Activated naive CD4-positive, alpha-beta T cell treated with anti-CD3 and anti-CD28 coated beads for 36 hours (primary cell): Measurements from ENCODE around the gene BLACAT1. TPM values are rescaled to one million over a fixed set of nuclear protein-coding genes. Genes with fewer than 3 reads are reported as not detected.
"Not testable (repeated sequence)": the region's sequence is repeated elsewhere in the genome, so short reads cannot be mapped to it uniquely, and the experiment has no call there.

ENCODE experiments used
- CTCF ChIA-PET: fragments of 350-600 bp; sonication (Branson Sonifier 250); formaldehyde crosslinking; loops from one replicate; lab custom pipeline; 2021; ENCODE audit warnings: antibody characterized with exemption; lab: Charles Lee
- DNase-seq: peaks from one replicate; pipeline ENCODE4 v3.0.0-alpha.2; 2020
- H3K27ac Mint-ChIP-seq: one replicate; pipeline ENCODE4 v1.8.0; 2021; ENCODE audit warnings: mild to moderate bottlenecking, mixed read lengths
- H3K27me3 Mint-ChIP-seq: one replicate; pipeline ENCODE4 v1.8.0; 2021; ENCODE audit warnings: low read depth, mixed read lengths
- H3K36me3 Mint-ChIP-seq: one replicate; pipeline ENCODE4 v1.8.0; 2021; ENCODE audit warnings: low read depth, mixed read lengths
- H3K4me1 Mint-ChIP-seq: one replicate; pipeline ENCODE4 v1.8.0; 2021; ENCODE audit warnings: low read depth, mixed read lengths
- H3K4me3 Mint-ChIP-seq: one replicate; pipeline ENCODE4 v1.8.0; 2021; ENCODE audit warnings: mild to moderate bottlenecking, moderate library complexity, mixed read lengths
- H3K9me3 Mint-ChIP-seq: one replicate; pipeline ENCODE4 v1.8.0; 2021; ENCODE audit warnings: mixed read lengths
- intact Hi-C: fragments of 100-400 bp; cut with micrococcal nuclease; formaldehyde crosslinking; loops from one replicate; pipeline ENCODE4 v1.15.1; 2023
- total RNA-seq, 2 experiments: library from RNA; stranded (reverse); gene quantifications; one replicate each; pipeline ENCODE4 v1.2.3, GENCODE V29; 2021

BLACAT1 gene
- total RNA-seq, 2 experiments from 2014 or later = 0.14 to 0.30 TPM

GRCh38 chr1:205481629-205482151, 25.8 kb upstream of the BLACAT1 start:
- Mint-ChIP-seq H3K36me3 (no peaks in the 10 kb centered on the region), H3K27me3 (peaks cover 48% of the 10 kb centered on the region), H3K4me3 (no peak overlapping the region), H3K4me1 (peaks cover 24% of the 10 kb centered on the region), H3K27ac (no peak overlapping the region), H3K9me3 (no peaks in the 10 kb centered on the region)
- no peak for DNase-seq
- CTCF ChIA-PET = interaction anchor here (0.9 to 9.0 kb wide), 9 partner anchors 40 to 209 kb away, joined by 3 to 130 read pairs (median 3); no protein-coding TSS in a partner anchor
- intact Hi-C loops = loop anchor here (2.0 to 5.0 kb wide), 2 partner anchors 41 to 209 kb away; no protein-coding TSS in a partner anchor

DNA sequence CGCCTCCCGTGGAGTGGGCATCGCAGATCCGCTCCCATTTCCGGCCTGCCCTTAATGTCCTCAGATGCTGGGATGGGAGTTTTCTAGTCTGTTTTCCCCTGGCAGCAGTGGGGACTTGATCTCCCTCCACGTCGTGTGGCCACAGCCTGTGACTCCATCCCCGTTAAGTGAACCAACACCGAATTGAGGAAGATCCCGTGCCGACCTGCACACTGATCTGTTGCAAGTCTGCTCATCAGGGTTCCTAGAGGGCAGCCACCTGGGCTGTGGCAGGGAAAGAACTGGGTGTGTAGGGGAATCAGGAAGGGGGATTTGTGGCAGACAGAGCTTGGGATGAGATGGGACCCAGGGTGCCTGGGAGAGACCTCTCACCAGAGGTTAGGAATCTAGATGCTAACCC, 25.4 kb upstream of the BLACAT1 start:
- Mint-ChIP-seq H3K9me3 (no peaks in the 10 kb centered on the region), H3K4me1 (peaks cover 24% of the 10 kb centered on the region), H3K4me3 (no peak overlapping the region), H3K27ac (no peak overlapping the region), H3K27me3 (peaks cover 46% of the 10 kb centered on the region), H3K36me3 (no peaks in the 10 kb centered on the region)
- intact Hi-C loops = loop anchor here (2.0 to 5.0 kb wide), 2 partner anchors 40 to 209 kb away; no protein-coding TSS in a partner anchor
- CTCF ChIA-PET = interaction anchor here (0.9 to 9.0 kb wide), 7 partner anchors 43 to 208 kb away, joined by 3 to 130 read pairs (median 8); no protein-coding TSS in a partner anchor
- DNase-seq = no peak

DNA sequence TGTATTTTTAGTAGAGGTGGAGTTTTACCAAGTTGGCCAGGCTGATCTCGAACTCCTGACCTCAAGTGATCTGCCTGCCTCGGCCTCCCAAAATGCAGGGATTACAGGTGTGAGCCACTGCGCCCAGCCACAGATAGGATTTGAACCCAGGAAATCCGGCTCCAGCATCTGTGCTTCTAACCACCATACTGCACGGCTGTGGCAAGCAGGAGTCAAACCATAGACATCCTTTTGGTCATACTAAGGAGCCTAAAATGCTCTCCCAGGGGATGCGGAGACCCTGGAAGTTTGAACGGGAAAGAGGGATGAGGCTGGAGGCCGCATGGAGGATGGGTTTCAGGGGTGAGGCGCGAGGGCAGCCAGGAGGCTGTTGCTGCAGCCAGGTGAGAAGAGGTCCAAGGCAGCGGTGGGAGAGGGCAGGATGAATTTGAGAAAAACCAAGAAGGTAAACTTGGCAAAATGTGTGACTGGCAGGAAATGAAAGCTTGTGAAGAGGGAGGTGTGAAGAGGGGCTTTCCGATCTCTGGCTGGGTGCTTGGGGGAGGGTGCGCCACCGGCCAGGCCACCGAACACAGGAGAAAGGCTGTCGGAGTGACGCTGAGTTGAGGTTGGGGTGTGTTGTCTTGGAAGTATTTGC, 24.6 kb upstream of the BLACAT1 start:
- peak overlapping the region; percentile 10 for H3K27ac Mint-ChIP-seq
- H3K9me3 Mint-ChIP-seq = peaks cover 5% of the 10 kb centered on the region
- peaks cover 42% of the 10 kb centered on the region for H3K27me3 Mint-ChIP-seq
- H3K4me3 Mint-ChIP-seq = peak overlapping the region; percentile 32
- peak; percentile 83 for DNase-seq
- H3K36me3 Mint-ChIP-seq = no peaks in the 10 kb centered on the region
- intact Hi-C loops = loop anchor here (2.0 to 5.0 kb wide), 2 partner anchors 40 to 208 kb away; no protein-coding TSS in a partner anchor
- CTCF ChIA-PET = interaction anchor here (0.6 to 9.0 kb wide), 4 partner anchors 44 to 430 kb away, joined by 3 to 130 read pairs (median 6); no protein-coding TSS in a partner anchor
- peaks cover 22% of the 10 kb centered on the region for H3K4me1 Mint-ChIP-seq

DNA sequence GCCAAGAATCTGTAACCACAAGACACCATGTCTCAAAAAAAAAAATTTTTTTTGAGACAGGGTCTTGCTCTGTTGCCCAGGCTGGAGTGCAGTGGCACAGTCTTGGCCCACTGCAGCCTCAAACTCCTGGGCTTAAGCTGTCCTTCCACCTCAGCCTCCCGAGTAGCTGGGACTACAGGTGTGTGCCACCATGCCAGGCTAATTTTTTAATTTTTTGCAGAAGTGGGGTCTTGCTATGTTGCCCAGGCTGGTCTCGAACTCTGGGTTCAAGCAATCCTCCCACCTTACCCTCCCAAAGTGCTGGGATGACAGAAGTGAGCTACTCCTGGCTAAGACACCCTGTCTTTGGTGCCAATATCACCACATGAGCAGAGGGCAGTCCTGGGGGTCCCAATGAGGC, 23.1 kb upstream of the BLACAT1 start:
- CTCF ChIA-PET = interaction anchor here (1.0 to 1.7 kb wide), 4 partner anchors 45 to 125 kb away, joined by 3 to 6 read pairs (median 4); no protein-coding TSS in a partner anchor
- DNase-seq, H3K4me3 Mint-ChIP-seq, H3K27ac Mint-ChIP-seq, intact Hi-C loops, H3K36me3 Mint-ChIP-seq: not testable (repeated sequence)
- Mint-ChIP-seq H3K4me1 (peaks cover 22% of the 10 kb centered on the region), H3K9me3 (peaks cover 16% of the 10 kb centered on the region), H3K27me3 (peaks cover 43% of the 10 kb centered on the region)

- H3K36me3 Mint-ChIP-seq = peaks cover 5% of the 10 kb centered on the region
- intact Hi-C loops = no loop called here
- peaks cover 16% of the 10 kb centered on the region for H3K9me3 Mint-ChIP-seq
- no peak overlapping the region for H3K4me3 Mint-ChIP-seq
- H3K27ac Mint-ChIP-seq = no peak overlapping the region
- H3K27me3 Mint-ChIP-seq = peaks cover 40% of the 10 kb centered on the region
- H3K4me1 Mint-ChIP-seq = peaks cover 22% of the 10 kb centered on the region
- CTCF ChIA-PET = interaction anchor here (0.9 to 1.7 kb wide), 6 partner anchors 8 to 115 kb away, joined by 3 to 8 read pairs (median 4); no protein-coding TSS in a partner anchor
- DNase-seq = no peak
Measured at GRCh38 chr1:205477759-205478247, 22.0 kb upstream of the BLACAT1 start.

DNA sequence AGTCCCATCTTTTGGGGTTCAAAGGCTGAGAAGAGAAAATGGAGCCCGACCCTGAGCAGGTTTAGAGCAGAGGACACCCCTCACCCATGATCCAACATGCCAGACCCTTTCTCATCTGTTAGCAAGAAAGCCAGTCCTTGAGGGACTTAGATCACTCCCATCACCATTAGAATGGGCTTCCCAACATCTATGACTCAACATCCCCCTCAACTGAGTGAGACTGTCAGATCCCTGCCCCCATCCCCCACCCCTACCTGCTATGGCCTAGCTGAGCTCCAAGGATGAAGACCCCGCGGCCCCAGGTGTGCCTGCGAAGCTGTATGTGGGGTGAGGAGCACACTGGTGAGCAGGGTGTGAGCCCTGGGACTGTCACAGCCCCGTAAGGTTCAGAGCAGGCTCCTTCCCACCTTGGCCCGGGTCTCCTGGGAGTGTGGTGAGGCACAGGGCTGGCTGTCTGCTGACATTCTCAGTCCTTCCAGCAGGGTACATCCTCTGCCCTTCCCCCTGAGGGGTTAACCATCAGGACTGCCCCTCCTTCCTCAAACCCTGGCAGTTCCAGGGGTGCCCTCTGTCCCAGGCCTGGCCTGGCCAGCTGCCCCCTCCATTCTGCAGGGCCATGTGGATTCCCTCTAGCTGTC, 21.4 kb upstream of the BLACAT1 start:
- peaks cover 22% of the 10 kb centered on the region for H3K4me1 Mint-ChIP-seq

GRCh38 chr1:205476648-205477047, 20.8 kb upstream of the BLACAT1 start:
- Mint-ChIP-seq H3K4me3 (no peak overlapping the region), H3K36me3 (peaks cover 5% of the 10 kb centered on the region), H3K9me3 (peaks cover 16% of the 10 kb centered on the region), H3K27ac (no peak overlapping the region), H3K4me1 (peaks cover 21% of the 10 kb centered on the region), H3K27me3 (peaks cover 40% of the 10 kb centered on the region)
- CTCF ChIA-PET = interaction anchor here (0.6 to 4.0 kb wide), 5 partner anchors 9 to 87 kb away, joined by 3 to 28 read pairs (median 8); no protein-coding TSS in a partner anchor
- DNase-seq = no peak
- intact Hi-C loops = no loop called here

More for the DNA sequence above, 21.4 kb upstream of the BLACAT1 start:
- peaks cover 5% of the 10 kb centered on the region for H3K36me3 Mint-ChIP-seq
- intact Hi-C loops = no loop called here
- no peak for DNase-seq
- peaks cover 40% of the 10 kb centered on the region for H3K27me3 Mint-ChIP-seq
- peaks cover 16% of the 10 kb centered on the region for H3K9me3 Mint-ChIP-seq
- H3K27ac Mint-ChIP-seq = no peak overlapping the region
- CTCF ChIA-PET = interaction anchor here (0.6 to 1.7 kb wide), 6 partner anchors 9 to 114 kb away, joined by 3 to 8 read pairs (median 4); no protein-coding TSS in a partner anchor
- H3K4me3 Mint-ChIP-seq = no peak overlapping the region

DNA sequence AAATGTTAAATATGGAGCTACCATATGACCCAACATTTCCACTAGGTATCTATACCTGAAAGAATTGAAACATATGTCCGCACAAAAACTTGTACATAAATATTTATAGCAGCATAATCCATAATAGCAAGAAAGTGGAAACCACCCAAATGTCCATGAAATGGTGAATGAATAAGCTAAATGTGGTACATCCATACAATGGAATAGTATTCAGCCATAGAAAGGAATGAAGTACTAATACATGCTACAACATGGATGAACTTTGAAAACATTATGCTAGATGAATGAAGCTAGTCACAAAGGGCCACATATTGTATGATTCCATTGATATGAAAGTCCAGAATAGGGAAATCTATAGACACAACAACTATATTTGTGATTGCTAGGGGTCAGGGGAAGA, 20.0 kb upstream of the BLACAT1 start:
- peaks cover 5% of the 10 kb centered on the region for H3K36me3 Mint-ChIP-seq
- H3K27me3 Mint-ChIP-seq = peaks cover 36% of the 10 kb centered on the region
- intact Hi-C loops = no loop called here
- DNase-seq = no peak
- H3K4me1 Mint-ChIP-seq = peaks cover 14% of the 10 kb centered on the region
- H3K4me3 Mint-ChIP-seq = no peak overlapping the region
- H3K27ac Mint-ChIP-seq = no peak overlapping the region
- CTCF ChIA-PET = interaction anchor here (0.7 to 4.0 kb wide), 4 partner anchors 10 to 122 kb away, joined by 3 to 28 read pairs (median 8); no protein-coding TSS in a partner anchor
- peaks cover 16% of the 10 kb centered on the region for H3K9me3 Mint-ChIP-seq

DNA sequence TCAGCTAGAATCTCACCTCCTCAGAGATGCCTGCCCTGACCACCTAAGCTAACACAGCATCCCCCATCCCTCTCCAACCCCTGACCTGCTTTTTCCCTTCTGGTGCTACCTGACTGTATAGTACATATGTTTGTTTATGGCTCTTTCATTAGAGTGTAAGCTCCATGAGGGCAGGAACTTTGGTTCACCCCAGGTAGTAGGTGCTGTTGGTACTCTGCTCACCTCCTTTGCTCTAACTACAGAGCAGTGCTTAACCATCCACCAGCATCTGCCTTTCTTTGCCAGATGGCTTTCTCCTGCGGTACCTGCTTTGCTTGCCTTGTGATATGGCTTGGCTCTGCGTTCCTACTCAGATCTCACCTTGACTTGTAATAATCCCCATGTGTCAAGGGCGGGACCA, 18.7 kb upstream of the BLACAT1 start:
- Mint-ChIP-seq H3K4me1 (peaks cover 1% of the 10 kb centered on the region), H3K27me3 (peaks cover 36% of the 10 kb centered on the region), H3K9me3 (peaks cover 16% of the 10 kb centered on the region), H3K36me3 (peaks cover 5% of the 10 kb centered on the region), H3K27ac (no peak overlapping the region), H3K4me3 (no peak overlapping the region)
- DNase-seq = no peak
- intact Hi-C loops = no loop called here
- CTCF ChIA-PET = interaction anchor here (0.6 to 4.0 kb wide), 3 partner anchors 11 to 96 kb away, joined by 3 to 28 read pairs (median 11); no protein-coding TSS in a partner anchor

- Mint-ChIP-seq H3K4me3 (no peak overlapping the region), H3K4me1 (no peaks in the 10 kb centered on the region)
- DNase-seq = no peak
Measured at GRCh38 chr1:205473966-205474365, 18.1 kb upstream of the BLACAT1 start.

GRCh38 chr1:205473475-205473874, 17.6 kb upstream of the BLACAT1 start:
- CTCF ChIA-PET = interaction anchor here (4.0 kb wide), 1 partner anchor 12 kb away, joined by 28 read pairs; no protein-coding TSS in a partner anchor
- Mint-ChIP-seq H3K9me3 (peaks cover 16% of the 10 kb centered on the region), H3K4me1 (no peaks in the 10 kb centered on the region), H3K27ac (no peak overlapping the region), H3K27me3 (peaks cover 37% of the 10 kb centered on the region), H3K36me3 (peaks cover 5% of the 10 kb centered on the region), H3K4me3 (no peak overlapping the region)
- intact Hi-C loops = no loop called here
- no peak for DNase-seq

More at GRCh38 chr1:205473966-205474365, 18.1 kb upstream of the BLACAT1 start:
- intact Hi-C loops = no loop called here
- H3K27ac Mint-ChIP-seq = no peak overlapping the region
- H3K9me3 Mint-ChIP-seq = peaks cover 16% of the 10 kb centered on the region
- H3K27me3 Mint-ChIP-seq = peaks cover 37% of the 10 kb centered on the region
- CTCF ChIA-PET = interaction anchor here (2.7 to 4.0 kb wide), 2 partner anchors 12 to 43 kb away, joined by 11 to 28 read pairs; no protein-coding TSS in a partner anchor
- peaks cover 5% of the 10 kb centered on the region for H3K36me3 Mint-ChIP-seq
